Measurements from ENCODE around the gene CAV2. TPM values are rescaled to one million over a fixed set of nuclear protein-coding genes. Genes with fewer than 3 reads are reported as not detected.

Gene CAV2
- total and polyA plus RNA-seq, 2 of the 8 experiments (the other 6 are each of a cell fraction or from before 2014, with no cell fraction given) = 2.8 to 4.7 TPM

DNA sequence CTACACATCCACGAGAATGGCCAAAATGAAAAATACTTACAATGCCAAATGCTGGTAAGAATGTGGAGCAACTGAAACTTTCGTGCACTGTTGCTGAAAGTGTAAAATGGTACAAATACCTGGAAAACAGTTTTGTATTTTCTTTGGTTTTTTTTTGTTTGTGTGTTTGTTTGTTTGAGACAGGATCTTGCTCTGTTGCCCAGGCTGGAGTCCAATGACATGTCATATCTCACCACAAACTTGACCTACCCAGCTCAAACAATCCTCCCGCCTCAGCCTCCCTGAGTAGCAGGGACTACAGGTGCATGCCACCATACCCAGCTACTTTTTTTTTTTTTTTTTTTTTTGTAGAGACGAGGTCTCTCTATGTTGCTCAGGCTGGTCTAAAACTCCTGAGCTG is 35.6 kb upstream of the CAV2 start:
- Histone ChIP-seq H2BK12ac (ENCODE audit: low read depth, low read length) (no peak overlapping the region), H2AK5ac (ENCODE audit: low read depth, low read length) (no peak overlapping the region), H3K9me3 (ENCODE audit: insufficient read depth in 2 of 2, low read depth in 1 of 2, low read length in 1 of 2) (no peaks in the 10 kb centered on the region), H3K27me3 (replicated peaks in 1 of 4; ENCODE audit: control insufficient read depth in 3 of 4, extremely low read depth in 1 of 4, insufficient read depth in 3 of 4, low read length in 3 of 4) (no peaks in the 10 kb centered on the region), H2BK5ac (ENCODE audit: low read depth, low read length) (no peak overlapping the region), H3K36me3 (ENCODE audit: control insufficient read depth in 2 of 4, insufficient read depth in 4 of 4, low read length in 3 of 4) (no peaks in the 10 kb centered on the region), H3K4me1 (replicated peaks in 1 of 4; ENCODE audit: control insufficient read depth in 3 of 4, insufficient read depth in 4 of 4, low read length in 3 of 4) (no peaks in the 10 kb centered on the region), H2AFZ (ENCODE audit: low read length) (no peak overlapping the region), H3K79me2 (ENCODE audit: control insufficient read depth in 1 of 2, insufficient read depth in 2 of 2, low read length in 2 of 2) (no peaks in the 10 kb centered on the region), H2BK15ac (ENCODE audit: low read length) (no peak overlapping the region), H4K91ac (replicated peaks; ENCODE audit: insufficient read length, low read length) (no peak overlapping the region), H3K4me3 (ENCODE audit: extremely low read depth in 1 of 4, insufficient read depth in 2 of 4, low read depth in 3 of 4, low read length in 4 of 4) (no peak overlapping the region), H3K23ac (ENCODE audit: insufficient read length) (no peak overlapping the region), H4K20me1 (replicated peaks in 1 of 2; ENCODE audit: control insufficient read depth in 1 of 2, insufficient read depth in 2 of 2, low read length in 2 of 2) (no peaks in the 10 kb centered on the region), H3K9ac (replicated peaks in 1 of 4; ENCODE audit: extremely low read depth in 1 of 4, low read depth in 3 of 4, low read length in 3 of 4) (no peak overlapping the region), H3K23me2 (ENCODE audit: low read depth, low read length) (no peaks in the 10 kb centered on the region), H3K14ac (ENCODE audit: insufficient read length) (no peak overlapping the region), H3K79me1 (ENCODE audit: low read depth, low read length) (no peaks in the 10 kb centered on the region), H3K4me2 (ENCODE audit: insufficient read depth in 1 of 2, low read depth in 2 of 2, low read length in 2 of 2) (no peak overlapping the region), H4K5ac (ENCODE audit: insufficient read length, low read depth, low read length) (no peak overlapping the region), H2BK20ac (ENCODE audit: low read length) (no peak overlapping the region), H3K56ac (replicated peaks; ENCODE audit: insufficient read length, low read depth, low read length) (no peak overlapping the region), H3K27ac (ENCODE audit: low read depth, low read length) (no peak overlapping the region), H3K18ac (ENCODE audit: extremely low read depth, low read length) (no peak overlapping the region), H2BK120ac (replicated peaks; ENCODE audit: low read depth, low read length) (no peak overlapping the region), H4K8ac (ENCODE audit: extremely low read depth, insufficient read depth, low read length) (no peak overlapping the region), H3K4ac (replicated peaks; ENCODE audit: insufficient read length, low read depth, low read length) (no peak overlapping the region)
- 84% methylated on average over 4 of the region's 4 CpGs; no CpG with 5 or more reads in 1 of the 2 experiments for WGBS, 2 experiments (ENCODE audit: extremely low coverage in 1 of 2, insufficient coverage in 1 of 2, insufficient read length in 1 of 2, insufficient replicate concordance in 2 of 2, low coverage in 1 of 2, low lambda C conversion rate in 2 of 2, missing lambda C conversion rate in 1 of 2)
- FAIRE-seq = no peak
- CTCF ChIA-PET (ENCODE audit: partially characterized antibody) = no interaction called here
- POLR2A ChIA-PET (ENCODE audit: partially characterized antibody) = no interaction called here
- DNase-seq (ENCODE audit: low read depth in 1 of 2, low spot score in 2 of 2) = no peak
- TF ChIP-seq CREB1 (IDR thresholded peaks at IDR 0.05) (no peak), HDAC6 (IDR thresholded peaks at IDR 0.05; ENCODE audit: low read depth, low read length) (no peak), SIRT6 (IDR thresholded peaks at IDR 0.05; ENCODE audit: low read length) (no peak), FOSL1 (IDR thresholded peaks at IDR 0.05; ENCODE audit: insufficient read depth, low read depth, low read length) (no peak), TAF7 (optimal IDR thresholded peaks at IDR 0.05; ENCODE audit: borderline replicate concordance, low read depth, low read length) (no peak)
